GM10248 (cell line): ENCODE measurements around the gene CFAP69.

ENCODE experiments used
- CTCF ChIA-PET: fragments of 300-600 bp; sonication (Branson Sonifier 250); formaldehyde crosslinking; extraction: SDS; loops from one replicate; lab custom pipeline; 2021; ENCODE audit warnings: antibody characterized with exemption; lab: Yijun Ruan, JAX
- POLR2A ChIA-PET: fragments of 350-650 bp; sonication (Branson Sonifier 250); formaldehyde crosslinking; extraction: SDS; loops from one replicate; lab custom pipeline; 2020; ENCODE audit warnings: antibody characterized with exemption; lab: Yijun Ruan, JAX
- DNase-seq: peaks from one replicate; pipeline ENCODE4 v3.0.0; 2012; ENCODE audit errors: extremely low spot score
- CTCF ChIP-seq: IDR thresholded peaks from 2 replicates; pipeline ENCODE4 v1.5.1; 2012; ENCODE audit warnings: mild to moderate bottlenecking, low read depth; ENCODE audit errors: extremely low read depth, missing control alignments, control extremely low read depth

The CFAP69 gene

GRCh38 chr7:90222390-90222789 is 22.6 kb upstream of the CFAP69 start:
- no peak for TF ChIP-seq CTCF
- ChIA-PET CTCF (interaction anchor here (1.2 to 1.5 kb wide), 3 partner anchors 8 to 29 kb away, joined by 3 to 4 read pairs (median 3); no protein-coding TSS in a partner anchor), POLR2A (no interaction called here)
- no peak for DNase-seq

- no peak for DNase-seq
- no peak for TF ChIP-seq CTCF
- POLR2A ChIA-PET, result no interaction called here
- CTCF ChIA-PET, result interaction anchor here (1.0 to 3.7 kb wide), 10 partner anchors 8 to 205 kb away, joined by 3 to 16 read pairs (median 3); partner anchors contain the start of genes STEAP1 and STEAP2
Observed at GRCh38 chr7:90222811-90223725, 21.9 kb upstream of the CFAP69 start.

DNA sequence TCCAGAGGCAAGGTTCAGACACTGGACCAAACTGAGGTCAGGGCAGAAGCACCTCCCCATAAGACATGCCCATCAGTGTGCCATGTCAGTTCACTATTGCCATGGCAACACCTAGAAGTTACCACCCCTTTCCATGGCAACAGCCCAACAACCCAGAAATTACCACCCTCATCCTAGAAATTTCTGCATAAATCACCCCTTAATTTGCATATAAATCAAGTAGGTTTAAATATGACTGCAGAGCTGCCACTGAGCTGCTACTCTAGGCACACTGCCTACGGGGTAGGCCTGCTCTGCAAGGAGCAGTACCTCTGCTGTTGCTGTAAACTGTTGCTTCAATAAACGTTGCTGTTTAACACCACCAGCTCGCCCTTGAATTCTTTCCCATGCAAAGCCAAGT is 20.8 kb upstream of the CFAP69 start:
- no peak for TF ChIP-seq CTCF
- DNase-seq, result no peak
- POLR2A ChIA-PET, result no interaction called here
- CTCF ChIA-PET, result interaction anchor here (1.0 to 3.7 kb wide), 7 partner anchors 9 to 204 kb away, joined by 3 to 16 read pairs (median 3); partner anchors contain the start of genes STEAP1 and STEAP2

GRCh38 chr7:90225181-90225580 is 19.8 kb upstream of the CFAP69 start:
- ChIA-PET CTCF (interaction anchor here (3.7 kb wide), 1 partner anchor 14 kb away, joined by 16 read pairs; the partner anchor contains the start of gene STEAP2), POLR2A (no interaction called here)
- no peak for TF ChIP-seq CTCF
- DNase-seq, result no peak

GRCh38 chr7:90225601-90226000 is 19.4 kb upstream of the CFAP69 start:
- ChIA-PET CTCF (interaction anchor here (1.8 to 3.7 kb wide), 2 partner anchors 14 to 72 kb away, joined by 5 to 16 read pairs; partner anchors contain the start of genes STEAP1 and STEAP2), POLR2A (no interaction called here)
- DNase-seq, result no peak
- no peak for TF ChIP-seq CTCF

GRCh38 chr7:90227259-90227658 is 17.7 kb upstream of the CFAP69 start:
- POLR2A ChIA-PET, result no interaction called here
- DNase-seq, result no peak
- CTCF ChIA-PET, result interaction anchor here (1.0 to 1.8 kb wide), 2 partner anchors 13 to 73 kb away, joined by 5 read pairs; partner anchors contain the start of gene STEAP1
- TF ChIP-seq CTCF, result no peak
